GM18520 (cell line): ENCODE data around the gene TMEM42.

ENCODE experiments used
- ATAC-seq: cut with Tn5 transposase; IDR thresholded peaks from one replicate; pipeline ENCODE4 v1.9.1; 2021; ENCODE audit not compliant: unreplicated experiment

TMEM42 gene

DNA sequence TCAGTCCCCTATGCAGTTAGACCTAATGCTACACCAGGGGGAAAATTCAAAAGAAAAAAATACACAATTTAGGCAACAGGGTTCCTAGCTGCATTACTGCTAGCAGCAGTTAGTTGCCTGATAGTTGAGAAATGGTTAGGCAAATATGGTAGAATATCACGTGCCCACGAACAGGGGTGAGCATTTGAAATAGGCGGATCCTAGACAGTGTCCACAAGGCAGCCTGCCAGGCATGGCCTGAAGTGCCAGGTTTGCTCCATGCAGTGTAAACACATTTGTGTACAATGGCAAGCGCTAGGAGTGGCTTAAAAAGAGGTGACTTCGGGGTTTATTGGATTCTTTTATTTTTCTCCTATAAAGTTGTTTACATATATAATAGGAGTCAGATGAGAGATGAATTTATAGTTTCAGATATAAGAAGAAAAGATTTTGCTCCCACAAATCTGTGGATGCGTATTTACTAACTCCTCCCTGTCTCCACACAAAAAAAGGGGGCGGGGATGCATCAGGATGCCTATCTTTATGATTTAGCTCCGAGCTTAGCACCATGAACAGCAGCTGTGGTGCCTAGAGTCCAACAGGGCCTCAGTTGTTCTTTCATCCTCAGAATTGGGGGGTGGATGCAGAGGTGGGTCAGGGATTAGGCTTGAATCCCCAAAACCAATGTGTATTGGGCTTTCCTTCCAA is 8.8 kb downstream of the TMEM42 start:
- no peak for ATAC-seq

- no peak for ATAC-seq
These were observed 12.6 kb downstream of the TMEM42 start, which contains the start of gene TGM4 for GRCh38 chr3:44874308-44874707. TGM4 (plus strand) TSS chr3:44874608; CDS start chr3:44874679, 71 bp downstream.

- ATAC-seq: no peak
These were observed 13.9 kb downstream of the TMEM42 start for GRCh38 chr3:44875596-44875995.

GRCh38 chr3:44877333-44877732 is 15.6 kb downstream of the TMEM42 start:
- no peak for ATAC-seq

GRCh38 chr3:44880284-44880683 is 18.6 kb downstream of the TMEM42 start:
- no peak for ATAC-seq

DNA sequence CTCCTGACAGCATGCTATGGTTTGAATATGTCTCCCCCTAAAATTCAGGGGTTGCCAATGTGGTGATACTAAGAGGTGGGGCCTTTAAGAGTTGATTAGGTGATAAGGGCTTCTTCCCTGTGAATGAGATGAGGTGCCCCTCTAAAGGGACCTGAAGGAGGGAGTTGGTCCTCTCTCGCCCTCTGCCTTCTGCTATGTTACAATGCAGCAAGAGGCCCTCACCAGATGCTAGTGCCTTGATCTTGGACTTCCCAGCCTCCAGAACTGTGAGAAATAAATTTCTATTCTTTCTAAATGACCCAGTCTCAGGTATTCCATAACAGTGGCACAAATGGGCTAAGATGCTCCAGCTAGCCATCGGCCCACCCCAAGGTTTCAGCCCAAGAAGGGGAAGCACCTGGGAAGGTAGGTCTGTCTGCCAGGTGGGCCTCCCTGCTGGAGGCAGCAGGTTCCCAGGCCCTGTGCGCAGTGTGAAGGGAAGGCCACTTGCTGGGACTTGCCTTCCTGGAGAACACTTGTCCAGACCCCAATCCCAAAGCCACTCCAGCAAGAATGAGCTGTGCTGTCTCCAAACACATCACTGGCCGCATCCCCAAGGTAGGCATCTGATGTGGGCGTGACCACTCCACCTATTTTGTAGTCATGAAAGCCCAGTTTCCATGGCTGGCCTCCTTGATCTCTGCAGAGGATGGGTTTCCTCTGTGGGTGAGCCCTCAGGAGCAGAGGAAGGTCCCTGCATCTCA is 21.7 kb downstream of the TMEM42 start:
- ATAC-seq: no peak

DNA sequence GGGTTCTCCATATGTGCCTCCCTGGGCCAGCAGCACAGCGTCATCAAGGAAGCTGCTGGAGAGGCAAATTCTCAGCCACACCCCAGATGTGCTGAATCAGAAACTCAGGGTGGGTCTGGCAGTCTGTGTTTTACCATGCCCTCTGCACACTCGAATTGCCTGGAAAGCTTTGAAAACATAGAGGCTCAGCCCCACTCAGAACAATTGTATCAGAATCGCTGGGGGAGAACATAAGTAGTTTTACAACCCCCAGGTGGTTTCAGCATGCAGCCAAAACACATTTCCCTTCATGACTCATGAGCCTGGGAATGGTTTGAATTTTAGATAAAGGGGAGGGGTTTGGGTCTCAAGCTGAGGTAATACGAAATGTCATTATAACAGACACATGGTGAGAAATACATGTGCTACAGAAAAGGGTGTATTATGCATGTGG is 22.3 kb downstream of the TMEM42 start:
- ATAC-seq: no peak

- no peak for ATAC-seq
These were observed 23.9 kb downstream of the TMEM42 start for GRCh38 chr3:44885618-44886017.

DNA sequence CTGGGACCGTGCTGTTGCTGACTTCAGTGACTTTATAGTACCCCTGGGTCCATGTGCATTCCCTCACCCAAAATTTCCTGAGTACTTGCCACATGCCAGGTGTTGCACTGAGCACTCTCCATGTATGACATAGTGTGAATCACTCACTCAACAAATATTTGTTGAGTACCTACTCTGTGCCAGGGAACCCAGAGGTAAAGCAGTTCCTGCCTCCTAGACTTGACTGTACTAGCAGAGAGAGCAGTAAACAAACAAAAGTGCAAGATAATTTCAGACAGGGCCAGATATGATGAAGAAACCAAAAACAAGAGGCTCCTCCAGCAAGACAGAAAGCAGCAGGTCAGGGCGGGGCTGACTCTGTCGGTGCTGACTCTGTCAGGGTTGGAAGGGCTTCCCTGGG is 24.8 kb downstream of the TMEM42 start:
- ATAC-seq: no peak

- no peak for ATAC-seq
These were observed 25.4 kb downstream of the TMEM42 start for GRCh38 chr3:44887101-44887500.

- no peak for ATAC-seq
These were observed 28.5 kb downstream of the TMEM42 start for GRCh38 chr3:44890258-44890657.

DNA sequence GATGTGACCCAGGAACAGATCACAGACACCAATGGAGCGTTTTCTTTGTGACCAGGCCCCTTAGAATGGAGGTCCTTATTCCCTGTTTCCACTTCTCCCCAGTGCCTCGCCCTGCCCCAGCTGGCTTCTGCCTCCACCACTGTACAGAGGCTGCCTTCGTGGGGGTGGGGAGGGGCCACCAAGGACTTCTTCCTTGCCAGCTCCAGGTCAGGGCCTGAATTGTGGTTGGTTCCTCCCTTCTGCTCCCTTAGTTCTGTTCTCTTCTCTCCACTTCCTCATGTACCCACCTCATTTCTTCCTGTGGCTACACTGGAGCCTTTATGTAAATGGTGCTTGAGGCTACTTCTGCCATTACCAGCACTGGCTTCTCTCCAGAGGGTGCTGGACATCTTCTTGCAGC is 29.1 kb downstream of the TMEM42 start:
- no peak for ATAC-seq

DNA sequence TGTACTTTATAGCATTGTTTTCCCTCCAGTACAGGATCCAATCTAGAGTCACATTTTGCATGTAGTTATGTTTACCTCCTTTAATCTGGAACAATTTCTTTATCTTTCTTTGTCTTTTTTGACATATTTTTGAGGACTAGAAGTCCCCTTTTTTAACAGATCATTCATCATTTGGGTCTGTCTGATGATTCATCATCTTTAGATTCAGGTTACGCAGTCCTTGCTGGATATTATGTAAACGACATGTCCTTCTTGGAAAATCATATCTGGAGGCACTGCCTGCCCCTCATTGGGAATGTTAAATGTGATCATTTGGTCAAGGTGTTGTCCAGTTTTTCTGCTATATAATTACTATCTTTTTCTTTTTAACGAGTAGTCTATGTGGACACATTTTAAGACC is 31.0 kb downstream of the TMEM42 start:
- ATAC-seq: no peak

GRCh38 chr3:44893097-44893496 is 31.4 kb downstream of the TMEM42 start:
- no peak for ATAC-seq

DNA sequence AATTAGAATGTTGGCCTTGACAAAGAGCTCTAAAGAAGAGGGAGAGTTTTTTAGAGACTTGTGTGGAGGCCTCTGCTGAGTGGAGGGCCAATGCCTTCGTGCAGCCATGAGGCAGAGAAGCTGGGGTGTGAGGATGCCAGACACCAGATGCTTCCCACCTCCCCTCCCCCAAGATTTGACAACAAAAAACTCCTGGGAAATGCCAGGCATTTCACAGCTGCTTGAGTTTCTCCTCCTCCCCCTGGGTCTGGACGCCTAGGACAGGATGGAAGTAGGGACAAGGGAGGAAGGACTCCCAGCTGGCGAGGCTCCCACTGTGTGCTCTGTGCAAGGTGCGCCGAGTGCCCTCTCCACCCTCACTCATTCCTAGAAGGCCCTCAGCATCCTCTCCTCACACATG is 32.8 kb downstream of the TMEM42 start:
- ATAC-seq: no peak

GRCh38 chr3:44896440-44896839 is 34.7 kb downstream of the TMEM42 start:
- no peak for ATAC-seq

DNA sequence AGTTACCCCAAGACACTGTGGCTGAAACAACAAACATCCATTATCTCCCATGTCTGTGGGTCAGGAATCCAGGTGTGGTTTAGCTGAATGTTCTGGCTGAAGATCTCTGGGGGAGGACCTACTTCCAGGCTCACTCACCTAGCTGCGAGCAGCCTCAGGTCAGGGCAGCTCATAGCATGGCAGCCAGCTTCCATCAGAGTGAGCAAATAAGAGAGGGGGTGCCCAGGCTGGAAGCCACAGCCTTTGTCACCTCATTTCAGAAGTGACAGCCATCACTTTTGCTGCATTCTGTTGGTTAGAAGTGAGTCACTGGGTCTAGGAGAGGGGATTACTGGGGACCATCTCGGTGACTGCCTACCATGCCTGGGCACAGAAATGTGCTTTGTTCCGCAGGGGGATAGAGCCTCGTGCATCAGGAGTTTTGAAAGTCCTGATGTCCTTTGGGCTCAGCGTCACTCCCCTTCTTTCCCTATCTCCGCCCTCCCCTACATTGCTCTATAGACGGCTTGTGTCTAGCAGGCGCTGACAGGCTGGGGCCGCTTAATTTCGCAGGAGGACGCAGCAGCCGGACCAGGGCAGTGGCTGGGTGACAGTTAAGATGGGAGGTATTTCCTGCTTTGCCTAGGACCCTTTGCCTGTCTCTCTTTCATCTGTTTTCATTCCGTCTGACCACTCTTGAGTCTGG is 38.1 kb downstream of the TMEM42 start:
- ATAC-seq: no peak

DNA sequence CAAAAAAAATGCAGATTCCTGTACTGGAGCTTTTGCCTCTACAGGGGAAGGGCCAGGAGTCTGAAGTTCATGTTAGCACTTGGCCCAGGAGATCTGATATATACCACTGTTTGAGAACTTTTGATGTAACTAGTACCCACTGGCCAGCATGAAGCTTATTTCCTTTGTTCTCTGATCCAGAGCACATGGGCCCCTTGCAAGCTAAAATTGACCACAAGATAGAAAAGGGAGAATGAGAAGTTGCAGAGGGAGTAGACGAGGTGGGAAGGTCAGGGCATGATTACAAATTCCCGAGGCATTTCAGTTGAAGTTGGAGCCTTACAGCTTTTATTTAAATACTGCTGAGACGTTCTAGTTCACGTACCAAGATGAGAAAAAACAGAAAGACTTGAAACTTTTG is 40.9 kb downstream of the TMEM42 start:
- ATAC-seq: no peak

DNA sequence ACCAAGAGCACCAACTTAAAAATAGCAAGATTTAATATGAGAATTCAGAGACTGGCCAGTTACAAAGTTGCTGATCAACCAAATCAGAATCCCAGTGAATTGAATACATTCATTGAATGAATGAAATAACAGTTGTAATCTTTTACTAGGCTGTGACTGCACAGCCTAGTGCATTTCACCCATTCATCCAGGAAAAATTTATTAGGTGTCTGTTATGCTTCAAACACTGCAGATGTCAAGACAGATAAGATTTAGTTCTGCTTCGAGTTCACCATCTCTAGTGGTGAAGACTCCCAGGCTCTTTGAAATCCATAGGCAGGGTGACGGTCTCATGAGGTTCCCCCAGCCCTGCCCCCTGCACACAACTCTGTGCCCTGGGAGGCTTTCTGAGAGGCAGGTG is 41.6 kb downstream of the TMEM42 start:
- ATAC-seq: no peak

DNA sequence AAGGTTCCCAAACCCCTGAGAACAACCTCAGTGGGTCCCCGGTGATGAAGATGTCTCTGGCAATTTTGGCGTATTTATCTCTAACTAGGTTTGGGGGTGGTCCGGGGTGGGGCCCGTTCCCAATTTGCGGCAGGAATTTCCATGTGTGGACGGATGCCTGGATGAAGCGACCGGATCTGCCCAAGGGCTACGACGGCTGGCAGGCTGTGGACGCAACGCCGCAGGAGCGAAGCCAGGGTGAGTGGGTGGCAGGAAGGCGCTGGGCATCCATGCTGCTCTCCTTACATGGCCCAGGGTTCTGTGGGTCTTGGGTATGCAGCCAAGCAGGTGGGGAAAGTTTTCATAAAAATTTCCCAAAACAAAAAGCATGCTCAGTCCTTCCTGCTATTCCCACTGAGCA is 42.0 kb downstream of the TMEM42 start:
- ATAC-seq: no peak

- ATAC-seq: no peak
These were observed 43.9 kb downstream of the TMEM42 start for GRCh38 chr3:44905446-44906157.
